Spleen (tissue), 11 donors: Measurements from ENCODE around the gene PIGN. TPM values are rescaled to one million over a fixed set of nuclear protein-coding genes. Genes with fewer than 3 reads are reported as not detected.
"Not testable (repeated sequence)": the region's sequence is repeated elsewhere in the genome, so short reads cannot be mapped to it uniquely, and the experiment has no call there.

ENCODE experiments used
- DNase-seq: peaks from one replicate; pipeline ENCODE4 v3.0.0-alpha.2; 2020
- H3K27ac ChIP-seq, 8 donors: fragments of 200-600 bp; sonication (generic) in 7 of 8; 1 replicate in 4 of 8; 2 replicates in 4 of 8; pipeline versions ENCODE4 v1.5.0 to v1.8.0; 2016 to 2021; ENCODE audit warnings: inconsistent platforms in 4 of 8, mild to moderate bottlenecking in 4 of 8, moderate library complexity in 1 of 8
- H3K27me3 ChIP-seq, 7 donors: fragments of 200-600 bp; sonication (generic) in 6 of 7; replicated peaks in 1 of 7; 1 replicate in 4 of 7; 2 replicates in 3 of 7; pipeline versions ENCODE4 v1.5.0 to v1.8.0; 2016 to 2021; ENCODE audit warnings: inconsistent platforms in 3 of 7, mild to moderate bottlenecking in 1 of 7
- H3K36me3 ChIP-seq, 6 donors: fragments of 200-600 bp; sonication (generic) in 5 of 6; 1 replicate in 4 of 6; 2 replicates in 2 of 6; pipeline versions ENCODE4 v1.5.0 to v1.8.0; 2016 to 2021; ENCODE audit warnings: inconsistent platforms in 2 of 6
- H3K4me1 ChIP-seq, 6 donors: fragments of 200-600 bp; sonication (generic) in 5 of 6; 1 replicate in 3 of 6; 2 replicates in 3 of 6; pipeline versions ENCODE4 v1.5.0 to v1.8.0; 2016 to 2021; ENCODE audit warnings: inconsistent platforms in 3 of 6
- H3K4me3 ChIP-seq, 8 donors: fragments of 200-600 bp; sonication (generic) in 7 of 8; 1 replicate in 4 of 8; 2 replicates in 4 of 8; pipeline versions ENCODE4 v1.5.0 to v1.8.0; 2016 to 2021; ENCODE audit warnings: inconsistent platforms in 4 of 8, mild to moderate bottlenecking in 4 of 8, moderate library complexity in 2 of 8
- H3K9me3 ChIP-seq, 8 donors: fragments of 200-600 bp; sonication (generic) in 7 of 8; 1 replicate in 4 of 8; 2 replicates in 4 of 8; pipeline versions ENCODE4 v1.5.0 to v1.8.0; 2016 to 2021; ENCODE audit warnings: inconsistent platforms in 4 of 8
- CTCF ChIP-seq, 11 experiments: fragments of 200-600 bp in 7 of 11; fragments of 450-650 bp in 4 of 11; sonication (generic) in 4 of 11; IDR thresholded peaks in 8 of 11; conservative IDR thresholded peaks in 3 of 11; 1 replicate in 7 of 11; 2 replicates in 4 of 11; pipeline versions ENCODE4 v1.4.0 to v1.8.0; 2016 to 2021; ENCODE audit warnings: antibody characterized with exemption in 11 of 11, inconsistent platforms in 4 of 11, mild to moderate bottlenecking in 1 of 11
- POLR2A ChIP-seq, 3 donors: fragments of 450-650 bp; IDR thresholded peaks; one replicate each; pipeline ENCODE4 v1.5.1; 2017; ENCODE audit warnings: antibody characterized with exemption in 3 of 3, mild to moderate bottlenecking in 1 of 3
- POLR2AphosphoS5 ChIP-seq, 3 donors: sonication (generic); formaldehyde crosslinking; IDR thresholded peaks; one replicate each; pipeline ENCODE4 v1.5.1; 2017; ENCODE audit warnings: antibody characterized with exemption in 3 of 3
- WGBS, 5 donors: extraction: QIAGEN DNeasy Blood & Tissue Kit in 3 of 5; methylation state at CpG; one replicate each; pipeline versions ENCODE4 v1.1.5 to v1.1.7; 2013 to 2018; 5-methylcytosine and 5-hydroxymethylcytosine counted together
- intact Hi-C: fragments of 100-400 bp; cut with DNase I; formaldehyde crosslinking; loops from one replicate; pipeline ENCODE4 v1.15.0; 2023; ENCODE audit warnings: low total_unique reads
- polyA plus RNA-seq, 3 donors: library from polyadenylated mRNA; stranded (reverse); fragments of 200-250 nt; gene quantifications; one replicate each; pipeline ENCODE4 v1.2.1, GENCODE V29; 2013
- total RNA-seq, 7 donors: library from RNA; depleted of rRNA in 3 of 7; stranded (reverse); fragments of >200 nt in 3 of 7; fragmentation: NEBNext Ultra II Directional in 4 of 7; extraction: Animal tissue kit (Norgen Biotek cat#: 25700) in 4 of 7; gene quantifications; one replicate each; pipeline versions ENCODE4 v1.1.0 to v1.2.1, GENCODE V29; 2016 to 2021
- donor health status: healthy with polysubstance abuse.
- donor health status: DM: no; HTN: no; CAD: no; lungs with moderate emphysema.
- donor health status: DM: no; HTN: no; CAD: no.
- donor health status: Bipolar disorder and iron deficiency.
- donor health status: healthy.
- donor health status: DM: no; HTN: no; CAD: no.
- donor health status: DM: yes; HTN: yes; CAD: no.

The PIGN gene
- total and polyA plus RNA-seq, 10 donors: 4.0 to 41.4 (median 25.4) TPM

- no peak for DNase-seq
- 86 to 90% (median 87%) methylated on average over 3 of the region's 3 CpGs for WGBS, 5 donors
- TF ChIP-seq POLR2AphosphoS5 (IDR thresholded peaks at IDR 0.05) (no peak), POLR2A (IDR thresholded peaks at IDR 0.05) (no peak), CTCF (IDR thresholded peaks at IDR 0.05 in 8 of 11, conservative IDR thresholded peaks at IDR 0.05 in 3 of 11) (no peak)
- H3K27me3 ChIP-seq: no peaks in the 10 kb centered on the region
- no peaks in the 10 kb centered on the region for H3K4me1 ChIP-seq
- H3K4me3 ChIP-seq: no peak overlapping the region
- no peaks in the 10 kb centered on the region for H3K9me3 ChIP-seq
- peaks cover 0 to 9% (median 0%) of the 10 kb centered on the region in 6 donors for H3K36me3 ChIP-seq
- intact Hi-C loops: no loop called here
- H3K27ac ChIP-seq: no peak overlapping the region
Observed at GRCh38 chr18:62175521-62175920, 11.3 kb downstream of the PIGN start.

- no peak overlapping the region for H3K27ac ChIP-seq
- H3K36me3 ChIP-seq: peaks cover 0 to 9% (median 0%) of the 10 kb centered on the region in 6 donors
- no peak for TF ChIP-seq CTCF (IDR thresholded peaks at IDR 0.05 in 8 of 11, conservative IDR thresholded peaks at IDR 0.05 in 3 of 11)
- TF ChIP-seq POLR2AphosphoS5 (IDR thresholded peaks at IDR 0.05): no peak
- no peak for TF ChIP-seq POLR2A (IDR thresholded peaks at IDR 0.05)
- no peaks in the 10 kb centered on the region for H3K4me1 ChIP-seq
- intact Hi-C loops: no loop called here
- no peak overlapping the region for H3K4me3 ChIP-seq
- no peaks in the 10 kb centered on the region for H3K9me3 ChIP-seq
- DNase-seq: no peak
- H3K27me3 ChIP-seq: no peaks in the 10 kb centered on the region
Observed at GRCh38 chr18:62172298-62172697, 14.6 kb downstream of the PIGN start.

GRCh38 chr18:62170857-62171256 is 16.0 kb downstream of the PIGN start:
- Histone ChIP-seq H3K4me1 (no peaks in the 10 kb centered on the region), H3K36me3 (peaks cover 0 to 9% (median 0%) of the 10 kb centered on the region in 6 donors), H3K27ac (no peak overlapping the region), H3K4me3 (no peak overlapping the region), H3K9me3 (peaks cover 0 to 7% (median 0%) of the 10 kb centered on the region in 8 donors), H3K27me3 (no peaks in the 10 kb centered on the region)
- WGBS, 5 donors: 90 to 97% (median 95%) methylated on average over 1 of the region's 1 CpG
- intact Hi-C loops: no loop called here
- TF ChIP-seq POLR2AphosphoS5 (IDR thresholded peaks at IDR 0.05) (no peak), POLR2A (IDR thresholded peaks at IDR 0.05) (no peak), CTCF (IDR thresholded peaks at IDR 0.05 in 8 of 11, conservative IDR thresholded peaks at IDR 0.05 in 3 of 11) (no peak)
- DNase-seq: no peak

- H3K4me3 ChIP-seq, H3K4me1 ChIP-seq, H3K27me3 ChIP-seq, H3K9me3 ChIP-seq, DNase-seq, H3K27ac ChIP-seq, H3K36me3 ChIP-seq, intact Hi-C loops: not testable (repeated sequence)
- WGBS, 5 donors: 96 to 100% (median 97%) methylated on average over 1 of the region's 1 CpG
Observed at GRCh38 chr18:62166524-62166923, 20.3 kb downstream of the PIGN start.

- WGBS, 5 donors: 81 to 90% (median 87%) methylated on average over 3 of the region's 3 CpGs
- TF ChIP-seq POLR2AphosphoS5 (IDR thresholded peaks at IDR 0.05) (no peak), POLR2A (IDR thresholded peaks at IDR 0.05) (no peak), CTCF (IDR thresholded peaks at IDR 0.05 in 8 of 11, conservative IDR thresholded peaks at IDR 0.05 in 3 of 11) (no peak)
Observed at GRCh38 chr18:62165583-62165982, 21.3 kb downstream of the PIGN start.

More at GRCh38 chr18:62165583-62165982, 21.3 kb downstream of the PIGN start:
- Histone ChIP-seq H3K27ac (no peak overlapping the region), H3K4me3 (no peak overlapping the region), H3K27me3 (no peaks in the 10 kb centered on the region), H3K4me1 (no peaks in the 10 kb centered on the region), H3K9me3 (peaks cover 0 to 7% (median 0%) of the 10 kb centered on the region in 8 donors), H3K36me3 (peaks cover 0 to 5% (median 4%) of the 10 kb centered on the region in 6 donors)
- intact Hi-C loops: no loop called here
- no peak for DNase-seq
